ENCODE data around the gene GALNS. TPM values are rescaled to one million over a fixed set of nuclear protein-coding genes. Genes with fewer than 3 reads are reported as not detected.

Gene GALNS
- total and polyA plus RNA-seq, 2 of the 13 experiments (the other 11 are each of a cell fraction or from before 2014, with no cell fraction given) = 9.2 to 9.8 TPM

GRCh38 chr16:88810166-88810911 lies 46.4 kb downstream of the GALNS start (continued):
- TF ChIP-seq FOXP4 (CRISPR knock-in tag; IDR thresholded peaks at IDR 0.05) (0 out of 2 replicates have a peak, but pooled peaks have one; percentile 9), ZNF512 (CRISPR knock-in tag; IDR thresholded peaks at IDR 0.05) (peak; percentile 83; the same call in 1 of the 2 replicates), AHDC1 (CRISPR knock-in tag; IDR thresholded peaks at IDR 0.05; ENCODE audit: borderline replicate concordance) (0 out of 2 replicates have a peak, but pooled peaks have one; percentile 35), MTERF4 (CRISPR knock-in tag; IDR thresholded peaks at IDR 0.05) (no peak), ZNF607 (CRISPR knock-in tag; IDR thresholded peaks at IDR 0.05; ENCODE audit: borderline replicate concordance) (0 out of 2 replicates have a peak, but pooled peaks have one; percentile 50), NCOA5 (CRISPR knock-in tag; IDR thresholded peaks at IDR 0.05) (no peak), ZNF530 (CRISPR knock-in tag; IDR thresholded peaks at IDR 0.05; ENCODE audit: low read depth) (no peak), JUND (CRISPR knock-in tag; IDR thresholded peaks at IDR 0.05) (no peak), ZNF672 (CRISPR knock-in tag; IDR thresholded peaks at IDR 0.05) (no peak), ZNF597 (CRISPR knock-in tag; IDR thresholded peaks at IDR 0.05) (no peak), ZNF768 (CRISPR knock-in tag; IDR thresholded peaks at IDR 0.05) (peak; percentile 99), SALL2 (CRISPR knock-in tag; IDR thresholded peaks at IDR 0.05) (no peak), MEIS1 (CRISPR knock-in tag; IDR thresholded peaks at IDR 0.05; ENCODE audit: borderline replicate concordance) (no peak), ZNF619 (CRISPR knock-in tag; IDR thresholded peaks at IDR 0.05) (no peak), GPBP1L1 (CRISPR knock-in tag; IDR thresholded peaks at IDR 0.05) (no peak)
